Measurements from ENCODE around the gene MED22. TPM values are rescaled to one million over a fixed set of nuclear protein-coding genes. Genes with fewer than 3 reads are reported as not detected.

MED22 gene
- total and polyA plus RNA-seq, 2 experiments from 2014 or later: 20.9 to 85.7 TPM

GRCh38 chr9:133397370-133397769, 49.4 kb upstream of the MED22 start:
- H3K4me1 Mint-ChIP-seq: no peaks in the 10 kb centered on the region
- no peaks in the 10 kb centered on the region for H3K9me3 Mint-ChIP-seq
- no peaks in the 10 kb centered on the region for H4K20me1 ChIP-seq (replicated peaks; ENCODE audit: insufficient read depth)
- no peak for DNase-seq (ENCODE audit: low spot score)
- TF ChIP-seq STAT1 (IDR thresholded peaks at IDR 0.05; ENCODE audit: unreplicated experiment): no peak
- TF ChIP-seq JUNB (IDR thresholded peaks at IDR 0.05; ENCODE audit: unreplicated experiment): no peak
- no peak for TF ChIP-seq ETS1 (IDR thresholded peaks at IDR 0.05)
- no peaks in the 10 kb centered on the region for H3K27me3 ChIP-seq (ENCODE audit: insufficient read depth)
- no peak overlapping the region for H3K27ac ChIP-seq (ENCODE audit: low read depth)
- H3F3A ChIP-seq (replicated peaks; ENCODE audit: low read depth): no peaks in the 10 kb centered on the region
- H3K4me3 Mint-ChIP-seq: no peak overlapping the region
- ATAC-seq: no peak
- H3K9me2 ChIP-seq (ENCODE audit: insufficient read depth): no peaks in the 10 kb centered on the region
- H3K27me3 Mint-ChIP-seq (ENCODE audit: insufficient read depth, low read depth, poor library complexity): peaks cover 17% of the 10 kb centered on the region
- no peak overlapping the region for H2AFZ ChIP-seq
- no peak overlapping the region for H3K4me3 ChIP-seq
- no peak overlapping the region for H3K27ac Mint-ChIP-seq
- H3K36me3 Mint-ChIP-seq (ENCODE audit: low read depth): no peaks in the 10 kb centered on the region
- H3K36me3 ChIP-seq (ENCODE audit: insufficient read depth): no peaks in the 10 kb centered on the region
- H3K4me2 ChIP-seq: no peak overlapping the region
- H3K79me2 ChIP-seq (replicated peaks; ENCODE audit: insufficient read depth): no peaks in the 10 kb centered on the region
- no peaks in the 10 kb centered on the region for H3K4me1 ChIP-seq (ENCODE audit: insufficient read depth)

GRCh38 chr9:133396952-133397351, 49.0 kb upstream of the MED22 start:
- Mint-ChIP-seq H3K9me3 (no peaks in the 10 kb centered on the region), H3K27me3 (ENCODE audit: insufficient read depth, low read depth, poor library complexity) (peaks cover 14% of the 10 kb centered on the region), H3K27ac (no peak overlapping the region), H3K36me3 (ENCODE audit: low read depth) (no peaks in the 10 kb centered on the region), H3K4me1 (no peaks in the 10 kb centered on the region), H3K4me3 (no peak overlapping the region)
- Histone ChIP-seq H2AFZ (no peak overlapping the region), H3F3A (replicated peaks; ENCODE audit: low read depth) (no peaks in the 10 kb centered on the region), H3K27ac (ENCODE audit: low read depth) (no peak overlapping the region), H3K4me3 (no peak overlapping the region), H3K9me2 (ENCODE audit: insufficient read depth) (no peaks in the 10 kb centered on the region), H3K4me1 (ENCODE audit: insufficient read depth) (no peaks in the 10 kb centered on the region), H3K79me2 (replicated peaks; ENCODE audit: insufficient read depth) (no peaks in the 10 kb centered on the region), H3K36me3 (ENCODE audit: insufficient read depth) (no peaks in the 10 kb centered on the region), H4K20me1 (replicated peaks; ENCODE audit: insufficient read depth) (no peaks in the 10 kb centered on the region), H3K4me2 (no peak overlapping the region), H3K27me3 (ENCODE audit: insufficient read depth) (no peaks in the 10 kb centered on the region)
- ATAC-seq (peak; percentile 94), DNase-seq (ENCODE audit: low spot score) (peak; percentile 86)
- TF ChIP-seq ZNF114 (CRISPR knock-in tag; IDR thresholded peaks at IDR 0.05): no peak
- TF ChIP-seq CTCF (conservative IDR thresholded peaks at IDR 0.05; ENCODE audit: low read depth in 2 of 2): peak; percentile 61 to 84

- ATAC-seq (no peak), DNase-seq (ENCODE audit: low spot score) (peak; percentile 25)
- H3K27me3 ChIP-seq (ENCODE audit: insufficient read depth): no peaks in the 10 kb centered on the region
These were observed 46.8 kb upstream of the MED22 start for GRCh38 chr9:133394687-133395271.

More at GRCh38 chr9:133394687-133395271, 46.8 kb upstream of the MED22 start:
- H3K79me2 ChIP-seq (replicated peaks; ENCODE audit: insufficient read depth): no peaks in the 10 kb centered on the region
- H3K4me3 ChIP-seq: no peak overlapping the region
- H3K36me3 Mint-ChIP-seq (ENCODE audit: low read depth): no peaks in the 10 kb centered on the region
- no peak overlapping the region for H3K27ac ChIP-seq (ENCODE audit: low read depth)
- H3K4me1 ChIP-seq (ENCODE audit: insufficient read depth): no peaks in the 10 kb centered on the region
- H4K20me1 ChIP-seq (replicated peaks; ENCODE audit: insufficient read depth): no peaks in the 10 kb centered on the region
- peaks cover 15% of the 10 kb centered on the region for H3K9me3 Mint-ChIP-seq
- no peak overlapping the region for H3K4me2 ChIP-seq
- H3K27ac Mint-ChIP-seq: no peak overlapping the region
- H3K4me3 Mint-ChIP-seq: no peak overlapping the region
- no peaks in the 10 kb centered on the region for H3K9me2 ChIP-seq (ENCODE audit: insufficient read depth)
- peaks cover 12% of the 10 kb centered on the region for H3K27me3 Mint-ChIP-seq (ENCODE audit: insufficient read depth, low read depth, poor library complexity)
- H2AFZ ChIP-seq: no peak overlapping the region
- TF ChIP-seq CTCF (conservative IDR thresholded peaks at IDR 0.05; ENCODE audit: low read depth in 2 of 2): peak; percentile 14 to 42; a peak in 2 of 4 replicates
- no peak for TF ChIP-seq JUNB (IDR thresholded peaks at IDR 0.05; ENCODE audit: unreplicated experiment)
- no peak for TF ChIP-seq ETS1 (IDR thresholded peaks at IDR 0.05)
- TF ChIP-seq EZH2 (IDR thresholded peaks at IDR 0.05; ENCODE audit: low read depth, unreplicated experiment): no peak
- TF ChIP-seq STAT1 (IDR thresholded peaks at IDR 0.05; ENCODE audit: unreplicated experiment): no peak
- H3K36me3 ChIP-seq (ENCODE audit: insufficient read depth): no peaks in the 10 kb centered on the region
- H3F3A ChIP-seq (replicated peaks; ENCODE audit: low read depth): no peaks in the 10 kb centered on the region
- H3K4me1 Mint-ChIP-seq: no peaks in the 10 kb centered on the region
